Neural cell (in vitro differentiated cells): Measurements from ENCODE around the gene SPAG16. TPM values are rescaled to one million over a fixed set of nuclear protein-coding genes. Genes with fewer than 3 reads are reported as not detected.

ENCODE experiments used
- H2AFZ ChIP-seq: fragments of 200-600, 300-800 bp; sonication (generic), shearing (Covaris generic); 2 replicates; pipeline ENCODE4 v1.6.0; 2014; ENCODE audit warnings: low read depth, mild to moderate bottlenecking, antibody characterized with exemption, low read length, moderate library complexity
- H3F3A ChIP-seq: fragments of 200-600 bp; shearing (Covaris generic); 2 replicates; pipeline ENCODE4 v1.6.1; 2016; ENCODE audit warnings: mild to moderate bottlenecking, moderate library complexity, mixed read lengths, antibody characterized with exemption, low read length; ENCODE audit not compliant: insufficient read depth, poor library complexity, severe bottlenecking
- H3K27ac ChIP-seq: fragments of 200-600, 300-800 bp; sonication (generic), shearing (Covaris generic); 2 replicates; pipeline ENCODE4 v1.5.1; 2014; ENCODE audit warnings: mild to moderate bottlenecking, low read length, moderate library complexity
- H3K27me3 ChIP-seq: fragments of 300-800, 200-600 bp; sonication (generic), shearing (Covaris generic); 2 replicates; pipeline ENCODE4 v1.6.0; 2014; ENCODE audit warnings: mild to moderate bottlenecking, low read depth, low read length, moderate library complexity; ENCODE audit not compliant: insufficient read depth
- H3K36me3 ChIP-seq: fragments of 300-800, 200-600 bp; sonication (generic), shearing (Covaris generic); 2 replicates; pipeline ENCODE4 v1.5.1; 2014; ENCODE audit warnings: mild to moderate bottlenecking, antibody characterized with exemption, low read length, moderate library complexity; ENCODE audit not compliant: insufficient read depth
- H3K4me2 ChIP-seq: fragments of 300-800, 200-600 bp; sonication (generic), shearing (Covaris generic); 2 replicates; pipeline ENCODE4 v1.6.0; 2014; ENCODE audit warnings: mild to moderate bottlenecking, low read length
- H3K4me3 ChIP-seq: fragments of 300-800, 200-600 bp; sonication (generic), shearing (Covaris generic); 2 replicates; pipeline ENCODE4 v1.5.1; 2014; ENCODE audit warnings: mild to moderate bottlenecking, low read length, moderate library complexity
- H3K79me2 ChIP-seq: fragments of 200-600 bp; shearing (Covaris generic); replicated peaks from 2 replicates; pipeline ENCODE4 v1.6.0; 2014; ENCODE audit warnings: mild to moderate bottlenecking, low read length, moderate library complexity; ENCODE audit not compliant: insufficient read depth
- H3K9ac ChIP-seq: fragments of 300-800, 200-600 bp; sonication (generic), shearing (Covaris generic); 2 replicates; pipeline ENCODE4 v1.6.1; 2016; ENCODE audit warnings: mild to moderate bottlenecking, low read length, mixed read lengths
- H3K9me2 ChIP-seq: fragments of 200-600 bp; shearing (Covaris generic); 2 replicates; pipeline ENCODE4 v1.6.1; 2016; ENCODE audit warnings: mild to moderate bottlenecking, low read length, mixed read lengths; ENCODE audit not compliant: insufficient read depth
- H3K9me3 ChIP-seq: fragments of 200-600, 300-800 bp; sonication (generic), shearing (Covaris generic); 2 replicates; pipeline ENCODE4 v1.6.1; 2016; ENCODE audit warnings: mild to moderate bottlenecking, mixed run types, low read length, moderate library complexity, mixed read lengths
- H4K20me1 ChIP-seq: fragments of 200-600 bp; shearing (Covaris generic); 2 replicates; pipeline ENCODE4 v1.6.1; 2016; ENCODE audit warnings: mild to moderate bottlenecking, mixed run types; ENCODE audit not compliant: insufficient read depth
- CTCF ChIP-seq: fragments of 450-650 bp; IDR thresholded peaks from 2 replicates; pipeline ENCODE4 v1.5.1; 2014; ENCODE audit warnings: antibody characterized with exemption, mild to moderate bottlenecking, moderate library complexity; ENCODE audit not compliant: poor library complexity, severe bottlenecking
- EP300 ChIP-seq: fragments of 450-650 bp; conservative IDR thresholded peaks from 2 replicates; pipeline ENCODE4 v1.6.1; 2014; ENCODE audit warnings: antibody characterized with exemption, mild to moderate bottlenecking, moderate library complexity; ENCODE audit not compliant: poor library complexity, severe bottlenecking
- EZH2 ChIP-seq: fragments of 200-600, 300-800 bp; shearing (Covaris generic), sonication (generic); IDR thresholded peaks from 2 replicates; pipeline ENCODE4 v1.6.1; 2014; ENCODE audit warnings: antibody characterized with exemption, low read length, borderline replicate concordance, mild to moderate bottlenecking; ENCODE audit not compliant: insufficient read depth, poor library complexity, severe bottlenecking
- MXI1 ChIP-seq: fragments of 450-650 bp; conservative IDR thresholded peaks from 2 replicates; pipeline ENCODE4 v1.6.1; 2014; ENCODE audit warnings: antibody characterized with exemption, mild to moderate bottlenecking; ENCODE audit not compliant: poor library complexity, severe bottlenecking
- POLR2AphosphoS5 ChIP-seq: IDR thresholded peaks from 2 replicates; pipeline ENCODE4 v1.6.1; 2012
- RAD21 ChIP-seq: fragments of 450-650 bp; conservative IDR thresholded peaks from 2 replicates; pipeline ENCODE4 v1.6.1; 2014; ENCODE audit warnings: antibody characterized with exemption, mild to moderate bottlenecking, moderate library complexity
- REST ChIP-seq: IDR thresholded peaks from 2 replicates; pipeline ENCODE4 v1.6.1; 2012; ENCODE audit warnings: borderline replicate concordance
- SMC3 ChIP-seq: fragments of 450-650 bp; conservative IDR thresholded peaks from 2 replicates; pipeline ENCODE4 v1.6.1; 2014; ENCODE audit warnings: antibody characterized with exemption, mild to moderate bottlenecking, moderate library complexity; ENCODE audit not compliant: poor library complexity
- TAF1 ChIP-seq: IDR thresholded peaks from 2 replicates; pipeline ENCODE4 v1.6.1; 2012; ENCODE audit warnings: low read depth
- polyA plus RNA-seq: library from polyadenylated mRNA; depleted of rRNA; stranded (reverse); fragments of >200 nt; gene quantifications from 2 replicates; pipeline ENCODE4 v1.2.3, GENCODE V29; 2014

The SPAG16 gene
- polyA plus RNA-seq, 1 donor from 2014 or later = 75.4 TPM

GRCh38 chr2:214450118-214450894, 1166.0 kb downstream of the SPAG16 start:
- Histone ChIP-seq H4K20me1 (no peaks in the 10 kb centered on the region), H3K9me3 (no peaks in the 10 kb centered on the region), H3F3A (no peaks in the 10 kb centered on the region), H3K9ac (no peak overlapping the region), H3K27ac (no peak overlapping the region), H3K4me3 (no peak overlapping the region), H3K9me2 (no peaks in the 10 kb centered on the region), H2AFZ (no peak overlapping the region), H3K36me3 (no peaks in the 10 kb centered on the region), H3K79me2 (no peaks in the 10 kb centered on the region), H3K4me2 (no peak overlapping the region), H3K27me3 (no peaks in the 10 kb centered on the region)
- TF ChIP-seq EP300 (no peak), POLR2AphosphoS5 (no peak), EZH2 (no peak), TAF1 (no peak), RAD21 (no peak), MXI1 (no peak), REST (no peak), SMC3 (no peak), CTCF (no peak)

- no peak overlapping the region for H3K4me2 ChIP-seq
- no peaks in the 10 kb centered on the region for H4K20me1 ChIP-seq
- no peak overlapping the region for H3K9ac ChIP-seq
- no peaks in the 10 kb centered on the region for H3K79me2 ChIP-seq
- no peaks in the 10 kb centered on the region for H3F3A ChIP-seq
- H3K27me3 ChIP-seq = no peaks in the 10 kb centered on the region
- no peak overlapping the region for H3K4me3 ChIP-seq
- no peak overlapping the region for H2AFZ ChIP-seq
- TF ChIP-seq RAD21 = no peak
- no peak for TF ChIP-seq EZH2
- TF ChIP-seq REST = no peak
- TF ChIP-seq MXI1 = no peak
- no peak for TF ChIP-seq SMC3
- TF ChIP-seq TAF1 = no peak
- no peak for TF ChIP-seq POLR2AphosphoS5
- no peak for TF ChIP-seq CTCF
- H3K9me2 ChIP-seq = no peaks in the 10 kb centered on the region
- H3K9me3 ChIP-seq = no peaks in the 10 kb centered on the region
- H3K27ac ChIP-seq = no peak overlapping the region
- no peaks in the 10 kb centered on the region for H3K36me3 ChIP-seq
Measured at GRCh38 chr2:214451516-214452275, 1167.4 kb downstream of the SPAG16 start.
